Right renal pelvis (tissue), 4 donors: Measurements from ENCODE around the gene ZNF646. TPM values are rescaled to one million over a fixed set of nuclear protein-coding genes. Genes with fewer than 3 reads are reported as not detected.

Experiments
- DNase-seq, 4 donors: peaks; one replicate each; pipeline ENCODE4 v3.0.0-alpha.2; 2013; ENCODE audit warnings: low read depth in 4 of 4, low spot score in 3 of 4, missing footprints in 1 of 4
- polyA plus RNA-seq, 4 donors: library from polyadenylated mRNA; unstranded; fragments of 120-200 nt; gene quantifications; one replicate each; pipeline ENCODE4 v1.2.1, GENCODE V29; 2013; ENCODE audit not compliant: insufficient read length in 4 of 4

Gene ZNF646
- polyA plus RNA-seq, result 10 to 100 TPM; 11.2 to 14.5 (median 13.0) TPM

GRCh38 chr16:31073970-31074813 is at the start of gene ZNF646, which contains the start of gene ZNF668:
ZNF646 (plus strand) TSS chr16:31074422; CDS start chr16:31076325, 1,903 bp downstream.
ZNF668 (minus strand) TSS chr16:31074240; CDS start chr16:31064459, 9,781 bp downstream.
- peak; percentile 96 to 98 (median 97) for DNase-seq

GRCh38 chr16:31025339-31025738 is 48.9 kb upstream of the ZNF646 start:
- no peak for DNase-seq

- DNase-seq, result no peak
Observed at GRCh38 chr16:31029272-31029671, 45.0 kb upstream of the ZNF646 start.

GRCh38 chr16:31031276-31031675 is 42.9 kb upstream of the ZNF646 start:
- no peak for DNase-seq

- peak; percentile 93 to 98 (median 95) for DNase-seq
Observed at GRCh38 chr16:31032736-31033708, 41.2 kb upstream of the ZNF646 start, which contains the start of gene STX4. STX4 (plus strand) TSS chr16:31033558; CDS start chr16:31033806, 248 bp downstream.

- peak; percentile 65 to 73 (median 68) for DNase-seq
Observed at GRCh38 chr16:31033709-31034492, 40.3 kb upstream of the ZNF646 start.

- DNase-seq, result no peak
Observed at GRCh38 chr16:31036691-31037090, 37.5 kb upstream of the ZNF646 start.

GRCh38 chr16:31038993-31039392 is 35.2 kb upstream of the ZNF646 start:
- DNase-seq, result no peak

GRCh38 chr16:31042866-31043265 is 31.4 kb upstream of the ZNF646 start:
- DNase-seq, result no peak

GRCh38 chr16:31043352-31043751 is 30.9 kb upstream of the ZNF646 start:
- DNase-seq, result no peak

- DNase-seq, result no peak
Observed at GRCh38 chr16:31043898-31044481, 30.2 kb upstream of the ZNF646 start.

- DNase-seq, result no peak
Observed at GRCh38 chr16:31050280-31051030, 23.8 kb upstream of the ZNF646 start.

GRCh38 chr16:31052114-31052513 is 22.1 kb upstream of the ZNF646 start:
- DNase-seq, result no peak

GRCh38 chr16:31055613-31056012 is 18.6 kb upstream of the ZNF646 start:
- DNase-seq, result no peak

- DNase-seq, result no peak
Observed at GRCh38 chr16:31061126-31061812, 13.0 kb upstream of the ZNF646 start.

GRCh38 chr16:31061813-31062440 is 12.3 kb upstream of the ZNF646 start:
- DNase-seq, result no peak

- DNase-seq, result no peak
Observed at GRCh38 chr16:31063495-31063842, 10.8 kb upstream of the ZNF646 start.
